Neuronal stem cell (in vitro differentiated cells): ENCODE measurements around the gene TMEM243. TPM values are rescaled to one million over a fixed set of nuclear protein-coding genes. Genes with fewer than 3 reads are reported as not detected.

Source experiments
- small RNA-seq: library from polyadenylated mRNA; stranded (forward); fragments of <200 nt; extraction: miRNeasy Mini kit (QIAGEN cat#:217004); gene quantifications from one replicate; pipeline ENCODE3, GENCODE V24; 2013; ENCODE audit not compliant: insufficient read depth

The TMEM243 gene

Small RNA genes lying within 50 kb of the gene (small RNA-seq; reads per million reads assigned to genes)
- gene RF00019 (not detected), gene RF02271 (not detected)
